Endothelial cell of umbilical vein (primary cell): ENCODE data around the gene PRRT4. TPM values are rescaled to one million over a fixed set of nuclear protein-coding genes. Genes with fewer than 3 reads are reported as not detected.

Source experiments
- BruUV-seq: library from RNA; stranded (reverse); fragments of 400-500 nt; replicated peaks from 2 replicates; lab custom pipeline; 2021; lab: Mats Ljungman, UMichigan
- CTCF ChIA-PET: fragments of 300-600, 350-600 bp; sonication (Branson Sonifier 250); formaldehyde crosslinking; loops from one replicate; lab custom pipeline; 2021; ENCODE audit warnings: antibody characterized with exemption, inconsistent platforms; lab: Charles Lee
- POLR2A ChIA-PET: fragments of 300-600, 350-600 bp; sonication (Branson Sonifier 250); formaldehyde crosslinking; loops from one replicate; lab custom pipeline; 2021; ENCODE audit warnings: antibody characterized with exemption, inconsistent platforms; lab: Charles Lee
- DNase-seq: peaks from one replicate; pipeline ENCODE4 v3.0.0-alpha.2; 2011; ENCODE audit warnings: low read depth, low spot score
- FAIRE-seq: peaks from 2 replicates; lab custom pipeline; 2011; peaks lifted over from hg19 to GRCh38; lab: Jason Lieb, UNC
- H2AFZ ChIP-seq: 2 replicates; pipeline ENCODE4 v1.6.0; 2012; ENCODE audit warnings: low read depth, low read length, control low read depth, inconsistent platforms
- H3K27ac ChIP-seq: 2 replicates; pipeline ENCODE4 v1.5.1; 2011; ENCODE audit warnings: low read depth, mild to moderate bottlenecking, control low read depth, low read length, moderate library complexity; ENCODE audit not compliant: insufficient read depth
- H3K27me3 ChIP-seq, 2 experiments: 2 replicates each; pipeline versions ENCODE4 v1.6.0 to v1.6.1; 2011; ENCODE audit warnings: low read length in 2 of 2, mixed read lengths in 1 of 2; ENCODE audit not compliant: control insufficient read depth in 2 of 2, insufficient read depth in 2 of 2
- H3K36me3 ChIP-seq, 2 experiments: 2 replicates in 1 of 2; 3 replicates in 1 of 2; pipeline ENCODE4 v1.5.1; 2011; ENCODE audit warnings: low read length in 2 of 2, mild to moderate bottlenecking in 1 of 2, moderate library complexity in 1 of 2; ENCODE audit not compliant: control insufficient read depth in 2 of 2, insufficient read depth in 2 of 2; ENCODE audit errors: extremely low read depth in 1 of 2
- H3K4me1 ChIP-seq: 3 replicates; pipeline ENCODE4 v1.5.1; 2011; ENCODE audit warnings: mild to moderate bottlenecking, low read length; ENCODE audit not compliant: control insufficient read depth, insufficient read depth; ENCODE audit errors: extremely low read depth
- H3K4me2 ChIP-seq: 2 replicates; pipeline ENCODE4 v1.6.1; 2011; ENCODE audit warnings: low read length, control low read depth, mixed read lengths; ENCODE audit not compliant: insufficient read depth
- H3K4me3 ChIP-seq, 3 experiments: fragments of 200-600 bp in 1 of 3; sonication (generic), shearing (Covaris generic) in 1 of 3; replicated peaks in 1 of 3; 2 replicates each; pipeline ENCODE4 v1.5.1; 2011 to 2016; ENCODE audit warnings: control low read depth in 3 of 3, low read length in 3 of 3, mild to moderate bottlenecking in 2 of 3, inconsistent platforms in 1 of 3, low read depth in 1 of 3, moderate library complexity in 1 of 3; ENCODE audit not compliant: insufficient read depth in 1 of 3
- H3K79me2 ChIP-seq: 2 replicates; pipeline ENCODE4 v1.6.0; 2012; ENCODE audit warnings: low read length, inconsistent platforms; ENCODE audit not compliant: control insufficient read depth, insufficient read depth
- H3K9ac ChIP-seq: replicated peaks from 2 replicates; pipeline ENCODE3; 2011; ENCODE audit warnings: low read length, control low read depth; ENCODE audit not compliant: insufficient read depth; ENCODE audit errors: extremely low read depth
- H3K9me1 ChIP-seq: replicated peaks from 3 replicates; pipeline ENCODE4 v1.6.0; 2011; ENCODE audit warnings: mild to moderate bottlenecking, low read length; ENCODE audit not compliant: control insufficient read depth, insufficient read depth; ENCODE audit errors: extremely low read depth
- H3K9me3 ChIP-seq: replicated peaks from 2 replicates; pipeline ENCODE4 v1.5.1; 2012; ENCODE audit warnings: low read length, inconsistent platforms; ENCODE audit not compliant: control insufficient read depth, insufficient read depth
- H4K20me1 ChIP-seq: replicated peaks from 2 replicates; pipeline ENCODE3; 2011; ENCODE audit warnings: mild to moderate bottlenecking, low read length; ENCODE audit not compliant: control insufficient read depth, insufficient read depth; ENCODE audit errors: extremely low read depth
- EZH2 ChIP-seq: IDR thresholded peaks from 2 replicates; pipeline ENCODE4 v1.6.1; 2012; ENCODE audit warnings: borderline replicate concordance, low read depth, mild to moderate bottlenecking, moderate library complexity, low read length, inconsistent platforms; ENCODE audit not compliant: severe bottlenecking
- FOS ChIP-seq: IDR thresholded peaks from 2 replicates; pipeline ENCODE4 v1.6.1; 2011; ENCODE audit warnings: mild to moderate bottlenecking, low read length, moderate library complexity, borderline replicate concordance; ENCODE audit not compliant: insufficient read depth
- GATA2 ChIP-seq: IDR thresholded peaks from 2 replicates; pipeline ENCODE4 v1.7.0; 2011; ENCODE audit warnings: low read depth, mild to moderate bottlenecking, moderate library complexity, mixed read lengths, low read length; ENCODE audit not compliant: insufficient read length, insufficient read depth
- JUN ChIP-seq: IDR thresholded peaks from 2 replicates; pipeline ENCODE4 v1.6.1; 2011; ENCODE audit warnings: borderline replicate concordance, low read depth; ENCODE audit not compliant: insufficient read length, insufficient read depth
- MYC ChIP-seq: IDR thresholded peaks from one replicate; pipeline ENCODE4 v1.6.1; 2011; ENCODE audit warnings: mild to moderate bottlenecking, low read depth, low read length
- POLR2A ChIP-seq: IDR thresholded peaks from 2 replicates; pipeline ENCODE4 v1.6.1; 2012; ENCODE audit warnings: low read depth, mild to moderate bottlenecking, control low read depth, low read length
- POLR2AphosphoS5 ChIP-seq: IDR thresholded peaks from 2 replicates; pipeline ENCODE4 v1.6.1; 2012; ENCODE audit warnings: low read depth, mild to moderate bottlenecking, control low read depth, low read length, moderate library complexity; ENCODE audit not compliant: insufficient read depth
- dilution Hi-C: fragments of 300-500 bp; cut with MboI; formaldehyde crosslinking; loops from one replicate; pipeline ENCODE4 v1.15.0; 2019; ENCODE audit warnings: low sequenced_read_pairs; ENCODE audit not compliant: extremely low pct_ligation_motif_present
- intact Hi-C: fragments of 100-400 bp; cut with micrococcal nuclease; formaldehyde crosslinking; loops from one replicate; pipeline ENCODE4 v1.10.0; 2022
- polyA plus RNA-seq, 4 experiments: library from polyadenylated mRNA; depleted of rRNA in 3 of 4; stranded (reverse) in 3 of 4; unstranded in 1 of 4; fragments of >200 nt; gene quantifications; 2 replicates each; pipeline versions ENCODE4 v1.2.1 to v1.2.3, GENCODE V29; 2011 to 2012; ENCODE audit warnings: missing spikeins in 1 of 4
- total RNA-seq: library from RNA; stranded (reverse); gene quantifications from 2 replicates; pipeline ENCODE4 v1.2.3, GENCODE V29; 2021
- TF ChIP-seq, protein P1 (sequence below), 2 donors: IDR thresholded peaks; 1 replicate in 1 of 2; 2 replicates in 1 of 2; pipeline ENCODE4 v1.5.1; 2011; ENCODE audit warnings: low read length in 2 of 2, mild to moderate bottlenecking in 2 of 2, moderate library complexity in 2 of 2, control low read depth in 1 of 2, inconsistent platforms in 1 of 2, low read depth in 1 of 2; ENCODE audit not compliant: insufficient read depth in 1 of 2; ENCODE audit errors: extremely low read depth in 1 of 2
- TF ChIP-seq, protein P2 (sequence below): IDR thresholded peaks from 2 replicates; pipeline ENCODE4 v1.6.1; 2011; ENCODE audit not compliant: insufficient read depth, insufficient read length

PRRT4 gene
- total and polyA plus RNA-seq, 2 donors (not counting 3 experiments of a cell fraction or from before 2014, with no cell fraction given), result 0.03 TPM; not detected in 1

GRCh38 chr7:128359336-128359735 is 2.2 kb downstream of the PRRT4 start:
- no peaks in the 10 kb centered on the region for H3K36me3 ChIP-seq
- no peak overlapping the region for H3K27ac ChIP-seq
- H3K9me1 ChIP-seq, result no peaks in the 10 kb centered on the region
- no peak overlapping the region for H3K4me2 ChIP-seq
- intact Hi-C loops, result no loop called here
- H3K79me2 ChIP-seq, result no peaks in the 10 kb centered on the region
- H3K4me1 ChIP-seq, result peaks cover 4% of the 10 kb centered on the region
- H3K27me3 ChIP-seq, result peaks cover 52% of the 10 kb centered on the region in 2 experiments
- dilution Hi-C loops, result no loop called here
- BruUV-seq, result no TSS peak
- no peak for FAIRE-seq
- DNase-seq, result no peak
- no peaks in the 10 kb centered on the region for H4K20me1 ChIP-seq
- no peak overlapping the region for H3K4me3 ChIP-seq
- ChIA-PET CTCF (interaction anchor here (1.8 to 16.4 kb wide), 3 partner anchors 11 to 27 kb away, joined by 5 to 778 read pairs (median 37); no protein-coding TSS in a partner anchor), POLR2A (no interaction called here)
- no peak overlapping the region for H2AFZ ChIP-seq
- TF ChIP-seq EZH2, result no peak
- no peak for TF ChIP-seq GATA2
- TF ChIP-seq POLR2A, result no peak
- TF ChIP-seq MYC, result no peak
- no peak for TF ChIP-seq JUN
- TF ChIP-seq, protein P1, sequence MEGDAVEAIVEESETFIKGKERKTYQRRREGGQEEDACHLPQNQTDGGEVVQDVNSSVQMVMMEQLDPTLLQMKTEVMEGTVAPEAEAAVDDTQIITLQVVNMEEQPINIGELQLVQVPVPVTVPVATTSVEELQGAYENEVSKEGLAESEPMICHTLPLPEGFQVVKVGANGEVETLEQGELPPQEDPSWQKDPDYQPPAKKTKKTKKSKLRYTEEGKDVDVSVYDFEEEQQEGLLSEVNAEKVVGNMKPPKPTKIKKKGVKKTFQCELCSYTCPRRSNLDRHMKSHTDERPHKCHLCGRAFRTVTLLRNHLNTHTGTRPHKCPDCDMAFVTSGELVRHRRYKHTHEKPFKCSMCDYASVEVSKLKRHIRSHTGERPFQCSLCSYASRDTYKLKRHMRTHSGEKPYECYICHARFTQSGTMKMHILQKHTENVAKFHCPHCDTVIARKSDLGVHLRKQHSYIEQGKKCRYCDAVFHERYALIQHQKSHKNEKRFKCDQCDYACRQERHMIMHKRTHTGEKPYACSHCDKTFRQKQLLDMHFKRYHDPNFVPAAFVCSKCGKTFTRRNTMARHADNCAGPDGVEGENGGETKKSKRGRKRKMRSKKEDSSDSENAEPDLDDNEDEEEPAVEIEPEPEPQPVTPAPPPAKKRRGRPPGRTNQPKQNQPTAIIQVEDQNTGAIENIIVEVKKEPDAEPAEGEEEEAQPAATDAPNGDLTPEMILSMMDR (IDR thresholded peaks at IDR 0.05; ENCODE audit: extremely low read depth in 1 of 2, insufficient read depth in 1 of 2, low read depth in 1 of 2, low read length in 2 of 2), result no peak
- TF ChIP-seq, protein P2, sequence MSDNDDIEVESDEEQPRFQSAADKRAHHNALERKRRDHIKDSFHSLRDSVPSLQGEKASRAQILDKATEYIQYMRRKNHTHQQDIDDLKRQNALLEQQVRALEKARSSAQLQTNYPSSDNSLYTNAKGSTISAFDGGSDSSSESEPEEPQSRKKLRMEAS, result no peak
- TF ChIP-seq POLR2AphosphoS5, result no peak
- no peak for TF ChIP-seq FOS
- H3K9ac ChIP-seq, result no peak overlapping the region
- H3K9me3 ChIP-seq, result no peaks in the 10 kb centered on the region
